GM20431 (cell line): ENCODE results near the gene CDK18.

Experiments
- in situ Hi-C: fragments of 300-500 bp; cut with MseI, MboI; formaldehyde crosslinking; loops from one replicate; pipeline ENCODE4 v1.15.0; 2020; ENCODE audit warnings: low sequenced_read_pairs; ENCODE audit not compliant: unreplicated experiment

The CDK18 gene

GRCh38 chr1:205504311-205505075 lies at the start of gene CDK18:
CDK18 (plus strand) TSS chr1:205504669; CDS start chr1:205523168, 18,499 bp downstream.
- in situ Hi-C loops, result no loop called here

DNA sequence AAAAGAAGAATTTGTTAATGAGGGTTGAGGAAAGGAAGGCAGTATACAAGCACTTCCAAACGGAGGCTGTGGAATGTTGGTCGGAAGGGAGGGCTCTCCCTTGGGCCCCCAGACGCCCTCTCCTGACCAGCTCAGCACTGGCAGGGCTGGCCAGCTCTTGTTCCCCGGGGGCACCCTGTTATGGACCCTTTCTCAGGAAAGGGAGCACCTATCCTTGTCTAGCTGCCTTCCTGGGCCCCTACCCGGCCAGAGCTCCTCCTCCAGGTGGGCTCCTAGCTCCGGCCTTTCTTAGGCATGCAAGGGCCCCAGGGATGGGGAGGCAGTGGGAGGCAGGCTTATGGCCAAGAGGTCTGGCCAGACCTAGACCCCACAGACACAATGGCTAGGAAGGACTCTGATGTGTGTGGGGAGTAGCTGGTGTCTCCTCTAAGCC lies 49.5 kb upstream of the CDK18 start:
- in situ Hi-C loops, result no loop called here

GRCh38 chr1:205455581-205456382 lies 48.7 kb upstream of the CDK18 start, which contains the start of gene BLACAT1:
BLACAT1 (minus strand) TSS chr1:205456045.
- in situ Hi-C loops, result no loop called here

- in situ Hi-C loops, result no loop called here
Measured at GRCh38 chr1:205456383-205456867, 48.0 kb upstream of the CDK18 start.

DNA sequence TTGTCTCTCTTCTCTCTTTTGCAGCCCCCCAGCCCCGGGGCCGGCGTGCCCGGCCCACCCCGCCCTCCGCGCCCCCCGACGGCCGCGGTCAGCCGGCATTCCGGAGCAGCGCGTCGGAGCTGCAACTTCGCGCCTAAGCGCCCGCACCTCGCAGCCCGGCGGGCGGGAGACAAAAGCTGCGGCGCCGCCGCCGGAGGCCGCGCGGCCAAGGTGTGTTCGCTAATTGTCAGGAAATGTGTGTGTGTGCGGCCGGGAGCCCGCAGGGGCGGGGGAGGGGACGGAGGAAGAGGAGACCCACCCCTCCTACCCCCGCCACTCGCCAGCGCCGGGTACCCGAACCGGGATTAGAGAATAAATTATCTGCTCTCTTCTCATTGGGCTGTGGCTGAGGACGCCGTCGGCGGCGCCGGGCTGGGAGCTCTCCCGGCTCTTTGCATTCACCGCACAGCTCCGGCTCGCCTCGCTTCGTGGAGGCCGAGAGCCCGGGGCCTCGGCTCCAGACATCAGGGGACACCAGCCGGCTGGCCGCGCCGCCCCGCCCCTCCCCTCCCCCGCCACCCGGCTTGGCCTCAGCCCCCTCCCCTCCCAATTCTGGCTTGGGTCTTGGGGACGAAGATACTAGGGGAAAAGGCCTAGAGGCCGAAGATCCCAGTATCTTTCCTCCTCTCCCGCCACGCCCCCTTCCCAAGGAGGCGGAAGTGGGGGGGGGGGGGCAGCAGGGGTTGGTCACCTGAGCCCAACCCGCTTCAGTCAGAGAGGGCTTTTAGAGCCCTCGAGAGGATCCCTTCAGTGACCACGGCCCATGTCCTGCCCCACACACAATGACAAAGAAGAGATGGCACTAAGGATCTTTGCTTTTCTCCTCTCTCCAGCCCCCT lies 47.4 kb upstream of the CDK18 start:
- in situ Hi-C loops, result no loop called here

GRCh38 chr1:205458777-205459566 lies 45.5 kb upstream of the CDK18 start:
- in situ Hi-C loops, result no loop called here

DNA sequence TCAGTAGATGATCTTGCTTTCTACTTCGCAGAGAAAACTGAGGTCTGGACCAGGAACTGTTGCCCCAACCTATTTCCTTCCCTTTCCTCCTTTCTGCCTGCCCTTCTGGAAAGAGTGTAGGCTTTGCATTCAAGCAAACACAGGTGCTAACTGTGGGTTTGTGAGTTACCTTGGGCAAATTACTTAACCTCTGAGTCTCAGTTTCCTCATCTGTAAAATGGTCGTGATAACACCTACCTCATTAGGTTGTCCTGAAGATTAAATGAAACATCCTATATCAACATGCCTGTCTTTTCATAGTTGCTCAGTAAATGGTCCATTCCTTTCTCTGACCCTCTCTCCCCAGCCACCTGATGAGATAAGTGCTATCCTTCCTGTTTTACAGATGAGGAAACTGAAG lies 39.1 kb upstream of the CDK18 start:
- in situ Hi-C loops, result no loop called here

DNA sequence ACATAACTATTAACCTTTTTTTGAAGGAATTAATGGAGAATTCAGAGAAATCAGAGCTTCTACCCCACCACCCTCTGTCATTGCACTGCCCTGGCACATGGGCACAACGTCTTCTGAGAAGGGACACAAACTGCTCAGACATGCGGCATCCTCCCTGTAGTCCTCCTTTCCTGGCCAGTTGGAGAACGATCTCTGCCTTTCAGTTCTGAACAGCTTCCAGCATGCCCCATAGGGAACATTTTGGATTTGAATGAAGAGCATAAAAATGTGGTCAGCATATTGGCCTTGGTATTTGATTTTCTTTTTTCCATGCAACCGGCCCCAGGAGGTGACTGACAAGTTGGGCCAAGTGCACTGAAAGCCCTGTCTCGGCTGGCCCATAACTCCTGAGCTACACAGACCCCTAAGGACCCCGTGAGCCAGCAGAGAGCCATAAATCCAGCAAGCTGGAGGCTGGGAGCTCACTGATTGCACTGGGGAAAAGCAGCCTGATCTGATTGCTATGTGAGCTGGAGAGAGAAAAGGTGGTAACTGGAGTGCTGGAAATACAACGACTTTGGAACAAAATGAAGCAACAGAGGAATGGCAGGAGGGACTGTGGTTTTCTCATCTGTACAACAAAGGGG lies 37.8 kb upstream of the CDK18 start:
- in situ Hi-C loops, result no loop called here

GRCh38 chr1:205470131-205470530 lies 34.3 kb upstream of the CDK18 start:
- in situ Hi-C loops, result no loop called here

DNA sequence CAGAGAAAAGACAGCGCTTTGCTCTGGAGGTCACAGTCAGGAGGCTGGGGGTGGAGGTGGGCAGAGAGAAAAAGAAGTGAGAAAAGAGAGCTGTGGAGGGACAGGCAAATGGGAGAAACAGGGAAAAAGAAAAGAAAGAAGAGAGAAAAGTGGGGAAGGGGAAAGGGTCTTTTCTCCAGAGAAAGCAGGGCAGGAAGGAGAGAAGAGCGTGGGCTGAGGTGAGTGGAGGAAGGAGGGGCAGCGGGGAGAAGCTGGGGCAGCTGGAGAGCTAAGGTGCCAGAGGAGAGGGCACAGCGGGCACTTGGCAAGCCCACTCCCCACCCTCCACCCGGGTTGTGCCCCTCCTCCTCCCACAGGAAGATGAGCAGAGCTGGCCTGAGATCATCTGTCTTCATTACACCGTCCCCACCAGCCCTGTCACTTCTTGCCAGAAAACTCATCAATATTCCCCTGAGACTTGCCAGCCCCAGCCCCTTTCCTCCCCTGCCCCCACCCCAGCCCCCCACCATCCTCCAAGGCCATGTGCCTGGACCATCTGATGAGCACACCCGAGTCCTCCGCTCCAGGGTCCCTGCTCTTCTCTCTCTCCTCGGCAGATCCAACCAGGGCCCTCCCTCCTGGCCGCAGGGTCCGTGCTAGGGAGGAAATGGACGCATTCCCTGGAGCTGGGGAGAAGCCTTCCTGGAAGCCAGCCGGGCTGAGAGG lies 31.6 kb upstream of the CDK18 start:
- in situ Hi-C loops, result no loop called here

DNA sequence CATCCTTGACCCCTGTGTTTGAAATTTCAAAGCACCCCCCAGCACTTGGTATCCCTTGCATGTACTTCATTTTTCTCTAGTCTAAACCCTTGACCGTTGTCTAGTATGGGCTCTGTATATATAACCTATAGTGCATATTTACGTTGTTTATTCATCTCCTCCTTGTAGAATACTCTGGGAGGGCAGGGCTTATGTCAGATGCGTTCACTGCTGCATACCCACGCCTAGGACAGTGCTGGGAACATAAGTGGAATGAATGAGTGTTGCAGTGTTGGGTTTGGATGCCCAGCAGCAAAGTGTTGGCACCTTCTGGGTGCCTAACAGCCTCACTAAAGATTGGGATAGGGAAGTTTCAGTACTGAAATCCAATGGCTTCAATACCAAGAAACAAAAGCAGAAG lies 31.0 kb upstream of the CDK18 start:
- in situ Hi-C loops, result no loop called here

GRCh38 chr1:205473966-205474365 lies 30.5 kb upstream of the CDK18 start:
- in situ Hi-C loops, result no loop called here

DNA sequence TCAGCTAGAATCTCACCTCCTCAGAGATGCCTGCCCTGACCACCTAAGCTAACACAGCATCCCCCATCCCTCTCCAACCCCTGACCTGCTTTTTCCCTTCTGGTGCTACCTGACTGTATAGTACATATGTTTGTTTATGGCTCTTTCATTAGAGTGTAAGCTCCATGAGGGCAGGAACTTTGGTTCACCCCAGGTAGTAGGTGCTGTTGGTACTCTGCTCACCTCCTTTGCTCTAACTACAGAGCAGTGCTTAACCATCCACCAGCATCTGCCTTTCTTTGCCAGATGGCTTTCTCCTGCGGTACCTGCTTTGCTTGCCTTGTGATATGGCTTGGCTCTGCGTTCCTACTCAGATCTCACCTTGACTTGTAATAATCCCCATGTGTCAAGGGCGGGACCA lies 29.9 kb upstream of the CDK18 start:
- in situ Hi-C loops, result no loop called here

GRCh38 chr1:205475855-205476254 lies 28.6 kb upstream of the CDK18 start:
- in situ Hi-C loops, result loop anchor here (25.0 kb wide), 1 partner anchor 89 kb away; no protein-coding TSS in a partner anchor

- in situ Hi-C loops, result loop anchor here (25.0 kb wide), 1 partner anchor 89 kb away; no protein-coding TSS in a partner anchor
Measured at GRCh38 chr1:205476648-205477047, 27.8 kb upstream of the CDK18 start.

DNA sequence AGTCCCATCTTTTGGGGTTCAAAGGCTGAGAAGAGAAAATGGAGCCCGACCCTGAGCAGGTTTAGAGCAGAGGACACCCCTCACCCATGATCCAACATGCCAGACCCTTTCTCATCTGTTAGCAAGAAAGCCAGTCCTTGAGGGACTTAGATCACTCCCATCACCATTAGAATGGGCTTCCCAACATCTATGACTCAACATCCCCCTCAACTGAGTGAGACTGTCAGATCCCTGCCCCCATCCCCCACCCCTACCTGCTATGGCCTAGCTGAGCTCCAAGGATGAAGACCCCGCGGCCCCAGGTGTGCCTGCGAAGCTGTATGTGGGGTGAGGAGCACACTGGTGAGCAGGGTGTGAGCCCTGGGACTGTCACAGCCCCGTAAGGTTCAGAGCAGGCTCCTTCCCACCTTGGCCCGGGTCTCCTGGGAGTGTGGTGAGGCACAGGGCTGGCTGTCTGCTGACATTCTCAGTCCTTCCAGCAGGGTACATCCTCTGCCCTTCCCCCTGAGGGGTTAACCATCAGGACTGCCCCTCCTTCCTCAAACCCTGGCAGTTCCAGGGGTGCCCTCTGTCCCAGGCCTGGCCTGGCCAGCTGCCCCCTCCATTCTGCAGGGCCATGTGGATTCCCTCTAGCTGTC lies 27.2 kb upstream of the CDK18 start:
- in situ Hi-C loops, result loop anchor here (25.0 kb wide), 1 partner anchor 90 kb away; no protein-coding TSS in a partner anchor

DNA sequence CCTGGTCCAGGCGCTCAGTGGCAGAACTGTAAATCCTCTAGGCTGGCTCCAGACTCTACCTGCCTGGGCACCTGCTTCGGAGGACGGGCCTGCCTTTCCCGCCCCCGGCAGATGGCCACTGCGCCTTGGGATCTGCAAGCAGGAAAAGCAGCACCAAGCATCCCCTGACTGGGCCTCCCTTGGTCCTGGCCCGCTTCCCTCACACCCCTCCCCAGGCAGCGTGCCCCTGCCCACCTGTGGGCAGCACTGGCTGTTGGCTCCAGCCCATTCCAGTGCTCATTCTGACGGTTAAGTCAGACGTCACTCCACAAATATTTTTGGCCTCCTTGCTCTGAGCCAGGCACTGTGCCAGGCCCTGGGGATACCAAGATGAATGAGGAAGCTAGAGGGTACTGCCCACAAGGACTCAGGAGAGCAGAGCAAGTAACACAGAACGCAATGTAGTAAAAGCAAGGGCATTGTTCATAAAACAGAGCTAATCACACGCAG lies 26.7 kb upstream of the CDK18 start:
- in situ Hi-C loops, result loop anchor here (25.0 kb wide), 1 partner anchor 91 kb away; no protein-coding TSS in a partner anchor
